ENCODE measurements around the gene EDRF1. TPM values are rescaled to one million over a fixed set of nuclear protein-coding genes. Genes with fewer than 3 reads are reported as not detected.
"Not testable (repeated sequence)": the region's sequence is repeated elsewhere in the genome, so short reads cannot be mapped to it uniquely, and the experiment has no call there.

The EDRF1 gene
- total RNA-seq, 4 donors from 2014 or later, result 8.1 to 19.4 (median 10.3) TPM

GRCh38 chr10:125707541-125708468, 11.7 kb upstream of the EDRF1 start:
- Histone ChIP-seq H3K27ac (no peak overlapping the region), H3K36me3 (no peaks in the 10 kb centered on the region), H3K27me3 (no peaks in the 10 kb centered on the region), H3K4me1 (no peaks in the 10 kb centered on the region), H3K4me3 (no peak overlapping the region), H3K9me3 (no peaks in the 10 kb centered on the region)
- ATAC-seq, result no peak
- intact Hi-C loops (cut with DNase I; ENCODE audit: low total_unique reads), result no loop called here
- in situ Hi-C loops (cut with MboI; ENCODE audit: low sequenced_read_pairs in 4 of 4), result no loop called here
- no peak for TF ChIP-seq POLR2A (IDR thresholded peaks at IDR 0.05)
- TF ChIP-seq, protein P1, sequence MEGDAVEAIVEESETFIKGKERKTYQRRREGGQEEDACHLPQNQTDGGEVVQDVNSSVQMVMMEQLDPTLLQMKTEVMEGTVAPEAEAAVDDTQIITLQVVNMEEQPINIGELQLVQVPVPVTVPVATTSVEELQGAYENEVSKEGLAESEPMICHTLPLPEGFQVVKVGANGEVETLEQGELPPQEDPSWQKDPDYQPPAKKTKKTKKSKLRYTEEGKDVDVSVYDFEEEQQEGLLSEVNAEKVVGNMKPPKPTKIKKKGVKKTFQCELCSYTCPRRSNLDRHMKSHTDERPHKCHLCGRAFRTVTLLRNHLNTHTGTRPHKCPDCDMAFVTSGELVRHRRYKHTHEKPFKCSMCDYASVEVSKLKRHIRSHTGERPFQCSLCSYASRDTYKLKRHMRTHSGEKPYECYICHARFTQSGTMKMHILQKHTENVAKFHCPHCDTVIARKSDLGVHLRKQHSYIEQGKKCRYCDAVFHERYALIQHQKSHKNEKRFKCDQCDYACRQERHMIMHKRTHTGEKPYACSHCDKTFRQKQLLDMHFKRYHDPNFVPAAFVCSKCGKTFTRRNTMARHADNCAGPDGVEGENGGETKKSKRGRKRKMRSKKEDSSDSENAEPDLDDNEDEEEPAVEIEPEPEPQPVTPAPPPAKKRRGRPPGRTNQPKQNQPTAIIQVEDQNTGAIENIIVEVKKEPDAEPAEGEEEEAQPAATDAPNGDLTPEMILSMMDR (IDR thresholded peaks at IDR 0.05 in 4 of 5, conservative IDR thresholded peaks at IDR 0.05 in 1 of 5), result no peak
- no peak for DNase-seq

DNA sequence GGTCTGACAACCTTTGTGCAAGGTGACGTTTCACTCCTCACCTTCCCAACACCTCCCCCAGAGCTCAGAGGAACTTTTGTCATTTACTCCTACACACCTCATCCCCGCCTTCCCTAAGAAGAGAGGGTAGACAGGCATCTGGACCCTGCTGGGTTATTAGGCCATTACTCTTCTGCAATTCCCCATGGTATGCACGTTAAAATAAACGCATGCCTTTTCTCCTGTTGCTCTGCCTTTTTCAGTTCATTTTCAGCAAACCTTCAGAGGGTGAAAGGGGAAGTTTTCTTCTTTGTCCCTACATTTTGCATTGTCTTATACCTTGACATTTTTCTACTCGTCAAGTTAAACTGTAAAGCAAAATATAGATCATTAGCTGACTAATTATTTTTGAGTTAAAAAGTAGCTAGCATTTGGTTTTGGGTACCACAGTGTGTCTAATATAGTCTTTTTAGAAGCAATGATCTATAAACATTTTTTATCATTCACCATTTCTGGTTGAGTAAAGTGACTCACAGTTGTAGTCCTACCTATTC, 10.5 kb upstream of the EDRF1 start:
- Histone ChIP-seq H3K4me1 (no peaks in the 10 kb centered on the region), H3K27me3 (no peaks in the 10 kb centered on the region), H3K27ac (no peak overlapping the region), H3K4me3 (no peak overlapping the region), H3K9me3 (no peaks in the 10 kb centered on the region), H3K36me3 (no peaks in the 10 kb centered on the region)
- intact Hi-C loops (cut with DNase I; ENCODE audit: low total_unique reads), result no loop called here
- in situ Hi-C loops (cut with MboI; ENCODE audit: low sequenced_read_pairs in 4 of 4), result no loop called here
- ATAC-seq (no peak), DNase-seq (no peak)
- TF ChIP-seq, protein P1 (IDR thresholded peaks at IDR 0.05 in 4 of 5, conservative IDR thresholded peaks at IDR 0.05 in 1 of 5), result no peak
- TF ChIP-seq POLR2A (IDR thresholded peaks at IDR 0.05), result no peak

- ATAC-seq (no peak), DNase-seq (no peak)
- H3K27me3 ChIP-seq, result no peaks in the 10 kb centered on the region
- H3K4me3 ChIP-seq, result no peak overlapping the region
- in situ Hi-C loops (cut with MboI; ENCODE audit: low sequenced_read_pairs in 4 of 4), result no loop called here
- no peaks in the 10 kb centered on the region for H3K9me3 ChIP-seq
- H3K36me3 ChIP-seq, result no peaks in the 10 kb centered on the region
- intact Hi-C loops (cut with DNase I; ENCODE audit: low total_unique reads), result no loop called here
- no peak for TF ChIP-seq POLR2A (IDR thresholded peaks at IDR 0.05)
- TF ChIP-seq, protein P1 (IDR thresholded peaks at IDR 0.05 in 4 of 5, conservative IDR thresholded peaks at IDR 0.05 in 1 of 5), result no peak
- no peak overlapping the region for H3K27ac ChIP-seq
- no peaks in the 10 kb centered on the region for H3K4me1 ChIP-seq
These were observed 9.7 kb upstream of the EDRF1 start for GRCh38 chr10:125709553-125710474.

- no peak for TF ChIP-seq POLR2A (IDR thresholded peaks at IDR 0.05)
- TF ChIP-seq, protein P1 (IDR thresholded peaks at IDR 0.05 in 4 of 5, conservative IDR thresholded peaks at IDR 0.05 in 1 of 5), result no peak
- H3K4me1 ChIP-seq, result no peaks in the 10 kb centered on the region
- no peaks in the 10 kb centered on the region for H3K36me3 ChIP-seq
- H3K4me3 ChIP-seq, result no peak overlapping the region
- no peak overlapping the region for H3K27ac ChIP-seq
- intact Hi-C loops (cut with DNase I; ENCODE audit: low total_unique reads) (no loop called here), in situ Hi-C loops (cut with MboI; ENCODE audit: low sequenced_read_pairs in 4 of 4) (no loop called here)
- H3K9me3 ChIP-seq, result no peaks in the 10 kb centered on the region
- no peak for DNase-seq
- H3K27me3 ChIP-seq, result no peaks in the 10 kb centered on the region
- ATAC-seq, result no peak
These were observed 8.3 kb upstream of the EDRF1 start for GRCh38 chr10:125711110-125711750.

GRCh38 chr10:125714728-125715127, 4.8 kb upstream of the EDRF1 start:
- H3K9me3 ChIP-seq; in situ Hi-C loops (cut with MboI; ENCODE audit: low sequenced_read_pairs in 4 of 4): not testable (repeated sequence)

More at GRCh38 chr10:125714728-125715127, 4.8 kb upstream of the EDRF1 start:
- not testable (repeated sequence) for H3K27me3 ChIP-seq, ATAC-seq, H3K4me3 ChIP-seq, H3K36me3 ChIP-seq, H3K4me1 ChIP-seq, DNase-seq, H3K27ac ChIP-seq
- intact Hi-C loops (cut with DNase I; ENCODE audit: low total_unique reads), result loop anchor here (5.0 kb wide), 1 partner anchor 552 kb away; the partner anchor contains the start of gene CTBP2
